ENCODE data around the gene TMPRSS5.
"Not testable (repeated sequence)": the region's sequence is repeated elsewhere in the genome, so short reads cannot be mapped to it uniquely, and the experiment has no call there.

The TMPRSS5 gene

DNA sequence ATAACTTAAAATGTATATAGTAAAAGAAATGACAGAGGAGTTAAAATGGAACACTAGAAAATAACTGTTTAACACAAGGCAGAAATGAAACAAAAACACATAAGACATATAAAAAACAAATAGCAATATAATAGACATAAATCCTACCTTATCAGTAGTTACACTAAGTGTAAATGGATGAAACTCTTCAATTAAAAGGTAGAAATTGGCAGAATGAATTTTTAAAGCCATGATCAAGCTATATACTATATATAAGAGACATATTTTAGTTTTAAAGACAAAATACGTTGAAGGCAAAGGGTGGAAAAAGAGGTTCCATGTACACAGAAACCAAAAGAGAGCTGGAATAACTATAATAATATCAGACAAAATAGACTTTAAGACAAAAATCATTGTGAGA is 4.9 kb upstream of the TMPRSS5 start:
- Histone ChIP-seq H3K9me3 (no peaks in the 10 kb centered on the region), H3K27ac (no peak overlapping the region), H3K4me3 (ENCODE audit: low read depth in 1 of 2, low read length in 1 of 2) (no peak overlapping the region), H3K4me1 (ENCODE audit: control insufficient read depth in 1 of 2, insufficient read depth in 1 of 2, low read depth in 1 of 2, low read length in 1 of 2) (no peaks in the 10 kb centered on the region), H3K27me3 (no peaks in the 10 kb centered on the region), H3K36me3 (no peaks in the 10 kb centered on the region)
- TF ChIP-seq, protein P1, sequence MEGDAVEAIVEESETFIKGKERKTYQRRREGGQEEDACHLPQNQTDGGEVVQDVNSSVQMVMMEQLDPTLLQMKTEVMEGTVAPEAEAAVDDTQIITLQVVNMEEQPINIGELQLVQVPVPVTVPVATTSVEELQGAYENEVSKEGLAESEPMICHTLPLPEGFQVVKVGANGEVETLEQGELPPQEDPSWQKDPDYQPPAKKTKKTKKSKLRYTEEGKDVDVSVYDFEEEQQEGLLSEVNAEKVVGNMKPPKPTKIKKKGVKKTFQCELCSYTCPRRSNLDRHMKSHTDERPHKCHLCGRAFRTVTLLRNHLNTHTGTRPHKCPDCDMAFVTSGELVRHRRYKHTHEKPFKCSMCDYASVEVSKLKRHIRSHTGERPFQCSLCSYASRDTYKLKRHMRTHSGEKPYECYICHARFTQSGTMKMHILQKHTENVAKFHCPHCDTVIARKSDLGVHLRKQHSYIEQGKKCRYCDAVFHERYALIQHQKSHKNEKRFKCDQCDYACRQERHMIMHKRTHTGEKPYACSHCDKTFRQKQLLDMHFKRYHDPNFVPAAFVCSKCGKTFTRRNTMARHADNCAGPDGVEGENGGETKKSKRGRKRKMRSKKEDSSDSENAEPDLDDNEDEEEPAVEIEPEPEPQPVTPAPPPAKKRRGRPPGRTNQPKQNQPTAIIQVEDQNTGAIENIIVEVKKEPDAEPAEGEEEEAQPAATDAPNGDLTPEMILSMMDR (IDR thresholded peaks at IDR 0.05), result no peak

GRCh38 chr11:113703551-113703950 is 2.6 kb downstream of the TMPRSS5 start:
- H3K4me3 ChIP-seq (ENCODE audit: low read depth in 1 of 2, low read length in 1 of 2); H3K36me3 ChIP-seq; H3K27ac ChIP-seq; H3K9me3 ChIP-seq; H3K4me1 ChIP-seq (ENCODE audit: control insufficient read depth in 1 of 2, insufficient read depth in 1 of 2, low read depth in 1 of 2, low read length in 1 of 2); H3K27me3 ChIP-seq: not testable (repeated sequence)

- TF ChIP-seq, protein P1 (IDR thresholded peaks at IDR 0.05), result no peak
- no peaks in the 10 kb centered on the region for H3K27me3 ChIP-seq
- H3K4me1 ChIP-seq (ENCODE audit: control insufficient read depth in 1 of 2, insufficient read depth in 1 of 2, low read depth in 1 of 2, low read length in 1 of 2), result no peaks in the 10 kb centered on the region
- no peak overlapping the region for H3K4me3 ChIP-seq (ENCODE audit: low read depth in 1 of 2, low read length in 1 of 2)
- H3K36me3 ChIP-seq, result no peaks in the 10 kb centered on the region
- no peak overlapping the region for H3K27ac ChIP-seq
- H3K9me3 ChIP-seq, result no peaks in the 10 kb centered on the region
These were observed 4.6 kb downstream of the TMPRSS5 start for GRCh38 chr11:113701491-113701890.

DNA sequence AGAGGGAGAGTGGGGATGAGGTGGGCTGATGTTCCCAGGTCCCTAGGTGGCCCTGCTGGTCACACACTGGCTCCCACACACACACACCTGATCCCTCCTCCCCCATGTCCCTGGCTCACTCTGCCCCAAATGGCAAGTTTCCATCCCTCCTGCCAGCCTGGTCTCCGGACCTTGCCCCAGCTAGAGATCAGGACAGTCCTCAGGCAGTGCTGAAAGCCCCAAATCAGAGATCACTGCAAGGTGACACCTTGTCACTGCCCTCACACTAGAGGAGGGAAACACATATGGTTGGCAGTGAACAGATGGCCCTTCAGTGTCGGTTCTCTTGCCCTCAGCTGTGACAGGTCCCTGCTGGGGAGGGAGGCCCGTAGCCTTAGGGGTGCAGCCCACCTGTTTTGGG is 7.6 kb downstream of the TMPRSS5 start:
- H3K4me1 ChIP-seq (ENCODE audit: control insufficient read depth in 1 of 2, insufficient read depth in 1 of 2, low read depth in 1 of 2, low read length in 1 of 2), result no peaks in the 10 kb centered on the region
- TF ChIP-seq, protein P1 (IDR thresholded peaks at IDR 0.05), result no peak
- no peaks in the 10 kb centered on the region for H3K36me3 ChIP-seq
- H3K27me3 ChIP-seq, result no peaks in the 10 kb centered on the region
- H3K9me3 ChIP-seq, result no peaks in the 10 kb centered on the region
- no peak overlapping the region for H3K4me3 ChIP-seq (ENCODE audit: low read depth in 1 of 2, low read length in 1 of 2)
- no peak overlapping the region for H3K27ac ChIP-seq

- H3K4me3 ChIP-seq (ENCODE audit: low read depth in 1 of 2, low read length in 1 of 2), result no peak overlapping the region
- TF ChIP-seq, protein P1 (IDR thresholded peaks at IDR 0.05), result no peak
- H3K27me3 ChIP-seq, result no peaks in the 10 kb centered on the region
- H3K4me1 ChIP-seq (ENCODE audit: control insufficient read depth in 1 of 2, insufficient read depth in 1 of 2, low read depth in 1 of 2, low read length in 1 of 2), result no peaks in the 10 kb centered on the region
- no peaks in the 10 kb centered on the region for H3K36me3 ChIP-seq
- H3K27ac ChIP-seq, result no peak overlapping the region
- no peaks in the 10 kb centered on the region for H3K9me3 ChIP-seq
These were observed 8.2 kb downstream of the TMPRSS5 start for GRCh38 chr11:113697756-113698407.

- H3K4me1 ChIP-seq (ENCODE audit: control insufficient read depth in 1 of 2, insufficient read depth in 1 of 2, low read depth in 1 of 2, low read length in 1 of 2), result no peaks in the 10 kb centered on the region
- H3K27ac ChIP-seq, result no peak overlapping the region
- H3K9me3 ChIP-seq, result no peaks in the 10 kb centered on the region
- H3K36me3 ChIP-seq, result no peaks in the 10 kb centered on the region
- H3K27me3 ChIP-seq, result no peaks in the 10 kb centered on the region
- TF ChIP-seq, protein P1 (IDR thresholded peaks at IDR 0.05), result no peak
- H3K4me3 ChIP-seq (ENCODE audit: low read depth in 1 of 2, low read length in 1 of 2), result no peak overlapping the region
These were observed 9.0 kb downstream of the TMPRSS5 start for GRCh38 chr11:113697111-113697510.
